22Rv1 (cell line): Measurements from ENCODE around the gene ABCA2.

Experiments
- H3K27ac ChIP-seq: fragments of 450-650 bp; 2 replicates; pipeline ENCODE4 v1.5.1; 2017
- CTCF ChIP-seq: fragments of 450-650 bp; IDR thresholded peaks from 2 replicates; pipeline ENCODE4 v1.5.1; 2017; ENCODE audit warnings: mild to moderate bottlenecking
- ZFX ChIP-seq: fragments of 450-650 bp; IDR thresholded peaks from 2 replicates; pipeline ENCODE4 v1.6.1; 2017; ENCODE audit warnings: antibody characterized with exemption, borderline replicate concordance

Gene ABCA2

GRCh38 chr9:137009938-137010732 is 17.9 kb downstream of the ABCA2 start:
- TF ChIP-seq ZFX (no peak), CTCF (no peak)
- no peak overlapping the region for H3K27ac ChIP-seq

- no peak overlapping the region for H3K27ac ChIP-seq
- TF ChIP-seq CTCF (no peak), ZFX (no peak)
Observed at GRCh38 chr9:137009217-137009616, 18.8 kb downstream of the ABCA2 start.

GRCh38 chr9:137008312-137008711 is 19.7 kb downstream of the ABCA2 start:
- no peak overlapping the region for H3K27ac ChIP-seq
- no peak for TF ChIP-seq ZFX
- no peak for TF ChIP-seq CTCF

DNA sequence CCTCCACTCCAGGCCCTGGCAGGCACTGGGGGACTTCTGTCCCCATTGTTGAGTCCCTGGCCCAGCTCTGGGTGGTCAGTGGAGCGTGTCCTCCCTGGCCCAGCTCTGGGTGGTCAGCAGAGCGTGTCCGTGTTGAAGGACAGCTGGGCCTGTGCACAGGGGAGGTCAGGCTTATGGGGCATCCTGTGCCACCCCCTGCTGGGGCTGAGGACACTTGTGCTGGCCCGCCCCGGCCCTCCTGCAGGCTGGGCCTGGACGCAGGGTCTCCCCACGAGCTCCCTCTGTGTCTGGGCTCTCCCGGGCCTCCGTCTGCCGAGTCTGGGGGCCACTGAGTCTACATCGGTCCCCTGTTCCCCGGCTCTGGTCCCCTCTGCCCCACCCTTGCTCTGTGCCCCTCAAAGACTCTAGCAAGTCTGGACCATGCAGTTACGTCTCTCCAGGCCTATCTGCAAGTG is 20.2 kb downstream of the ABCA2 start:
- H3K27ac ChIP-seq = no peak overlapping the region
- TF ChIP-seq ZFX = no peak
- no peak for TF ChIP-seq CTCF

- H3K27ac ChIP-seq = no peak overlapping the region
- TF ChIP-seq CTCF (no peak), ZFX (no peak)
Observed at GRCh38 chr9:137007108-137007815, 20.8 kb downstream of the ABCA2 start.

DNA sequence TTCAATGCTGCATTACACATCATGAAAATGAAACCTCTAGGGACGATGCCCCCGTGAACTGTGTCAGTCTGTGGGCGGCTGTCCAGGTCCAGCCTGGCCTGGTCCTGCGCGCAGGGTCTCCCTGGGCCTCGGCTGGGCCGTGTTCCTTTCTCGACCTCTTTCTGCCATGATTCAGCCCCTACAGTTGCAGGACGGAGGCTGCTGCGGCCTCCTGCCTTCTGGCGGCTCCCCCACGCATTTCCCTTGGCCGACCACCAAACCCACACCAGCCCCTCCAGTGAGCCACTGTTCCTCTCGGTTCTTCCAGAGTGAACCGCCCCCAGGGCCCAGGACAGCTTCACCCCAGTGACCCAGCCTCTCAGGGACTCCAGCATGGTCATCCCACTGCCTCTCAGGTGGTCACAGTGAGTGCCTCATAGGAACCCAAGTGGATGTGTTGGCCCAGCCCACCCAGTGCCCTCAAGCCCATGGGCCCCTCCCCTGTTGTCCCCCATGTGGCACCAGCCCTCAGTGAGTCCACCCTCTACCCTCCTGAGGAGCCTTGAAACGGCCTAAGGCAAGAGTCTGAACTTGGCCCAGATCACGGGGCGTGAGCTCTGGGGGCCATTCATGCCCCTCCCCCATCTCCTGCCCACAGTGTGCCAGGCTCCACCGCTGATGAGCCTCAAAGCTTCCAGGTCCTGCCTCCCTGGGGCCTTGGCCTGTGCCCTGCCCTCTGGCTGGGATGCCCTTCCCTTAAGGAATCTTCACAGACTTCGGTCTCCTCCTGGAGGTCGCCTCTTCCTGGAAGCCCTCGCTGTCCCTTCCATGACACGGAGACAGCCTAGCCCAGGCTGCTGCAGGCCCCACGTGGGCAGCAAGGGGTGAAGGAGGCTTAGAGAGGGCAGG is 21.7 kb downstream of the ABCA2 start:
- no peak for TF ChIP-seq ZFX
- TF ChIP-seq CTCF = no peak
- no peak overlapping the region for H3K27ac ChIP-seq
